IMR-90 (cell line): Measurements from ENCODE around the gene COG2. TPM values are rescaled to one million over a fixed set of nuclear protein-coding genes. Genes with fewer than 3 reads are reported as not detected.

ENCODE experiments used
- ATAC-seq: fragments of 200-7000 bp; cut with Tn5 transposase; 2 replicates; pipeline ENCODE4 v1.9.1; 2020; ENCODE audit warnings: low read depth, mild to moderate bottlenecking, moderate library complexity
- BruUV-seq: library from RNA; stranded (reverse); fragments of 400-500 nt; replicated peaks from 2 replicates; lab custom pipeline; 2021; lab: Mats Ljungman, UMichigan
- CTCF ChIA-PET: fragments of 300-600 bp; formaldehyde crosslinking; extraction: SDS; loops from one replicate; lab custom pipeline; 2021; ENCODE audit warnings: antibody characterized with exemption; lab: Yijun Ruan, JAX
- POLR2A ChIA-PET: fragments of 300-600 bp; sonication (Branson Sonifier 250); formaldehyde crosslinking; loops from one replicate; lab custom pipeline; 2022; ENCODE audit warnings: antibody characterized with exemption; ENCODE audit not compliant: unreplicated experiment; lab: Charles Lee
- DNase-seq: peaks from one replicate; pipeline ENCODE4 v3.0.0; 2013
- H2AFZ ChIP-seq: replicated peaks from 2 replicates; pipeline ENCODE3; 2013; ENCODE audit warnings: low read length, mild to moderate bottlenecking; ENCODE audit not compliant: poor library complexity
- H2AK5ac ChIP-seq: 2 replicates; pipeline ENCODE4 v1.6.1; 2013; ENCODE audit warnings: low read depth, low read length, inconsistent platforms
- H2AK9ac ChIP-seq: replicated peaks from 2 replicates; pipeline ENCODE3; 2013; ENCODE audit warnings: mild to moderate bottlenecking, low read depth, low read length, moderate library complexity; ENCODE audit not compliant: poor library complexity
- H2BK120ac ChIP-seq: 2 replicates; pipeline ENCODE4 v1.6.1; 2013; ENCODE audit warnings: low read depth, low read length, inconsistent platforms
- H2BK15ac ChIP-seq: 3 replicates; pipeline ENCODE4 v1.6.1; 2013; ENCODE audit warnings: low read depth, low read length, inconsistent platforms
- H2BK20ac ChIP-seq: 2 replicates; pipeline ENCODE4 v1.6.1; 2013; ENCODE audit warnings: low read depth, mild to moderate bottlenecking, inconsistent platforms, low read length, moderate library complexity
- H2BK5ac ChIP-seq: 2 replicates; pipeline ENCODE4 v1.6.1; 2013; ENCODE audit warnings: mild to moderate bottlenecking, low read depth, low read length, inconsistent platforms; ENCODE audit not compliant: poor library complexity, severe bottlenecking
- H3K14ac ChIP-seq: replicated peaks from 2 replicates; pipeline ENCODE4 v1.6.1; 2013; ENCODE audit warnings: low read depth, low read length, inconsistent platforms
- H3K18ac ChIP-seq: 2 replicates; pipeline ENCODE4 v1.6.1; 2013; ENCODE audit warnings: low read depth, low read length, control low read depth
- H3K23ac ChIP-seq: 2 replicates; pipeline ENCODE4 v1.6.1; 2013; ENCODE audit warnings: low read depth, low read length, inconsistent platforms
- H3K27ac ChIP-seq: 2 replicates; pipeline ENCODE4 v1.5.1; 2013; ENCODE audit warnings: mild to moderate bottlenecking, control low read depth, low read length; ENCODE audit not compliant: insufficient read depth
- H3K27me3 ChIP-seq: 2 replicates; pipeline ENCODE4 v1.6.1; 2013; ENCODE audit warnings: low read length; ENCODE audit not compliant: control insufficient read depth, insufficient read depth
- H3K36me3 ChIP-seq: 2 replicates; pipeline ENCODE4 v1.6.1; 2013; ENCODE audit warnings: low read length, mixed read lengths; ENCODE audit not compliant: control insufficient read depth, insufficient read depth
- H3K4ac ChIP-seq: 2 replicates; pipeline ENCODE4 v1.6.1; 2013; ENCODE audit warnings: low read depth, low read length, inconsistent platforms
- H3K4me1 ChIP-seq: 2 replicates; pipeline ENCODE4 v1.6.1; 2013; ENCODE audit warnings: low read length, mixed read lengths; ENCODE audit not compliant: control insufficient read depth, insufficient read depth
- H3K4me2 ChIP-seq: 2 replicates; pipeline ENCODE4 v1.6.1; 2013; ENCODE audit warnings: low read depth, mild to moderate bottlenecking, control low read depth, low read length, moderate library complexity
- H3K4me3 ChIP-seq: 2 replicates; pipeline ENCODE4 v1.5.1; 2013; ENCODE audit warnings: low read depth, mild to moderate bottlenecking, control low read depth, low read length, moderate library complexity; ENCODE audit not compliant: insufficient read depth
- H3K56ac ChIP-seq: 2 replicates; pipeline ENCODE4 v1.6.1; 2013; ENCODE audit warnings: low read length, inconsistent platforms; ENCODE audit not compliant: insufficient read depth; ENCODE audit errors: extremely low read depth
- H3K79me1 ChIP-seq, 2 experiments: 2 replicates each; pipeline ENCODE4 v1.6.1; 2013; ENCODE audit warnings: low read length in 2 of 2, inconsistent platforms in 1 of 2, low read depth in 1 of 2
- H3K9ac ChIP-seq: 2 replicates; pipeline ENCODE4 v1.6.1; 2013; ENCODE audit warnings: low read depth, low read length, control low read depth
- H3K9me1 ChIP-seq: 2 replicates; pipeline ENCODE4 v1.6.1; 2013; ENCODE audit warnings: low read length, inconsistent platforms; ENCODE audit not compliant: insufficient read depth
- H3K9me3 ChIP-seq: 2 replicates; pipeline ENCODE4 v1.6.1; 2013; ENCODE audit warnings: low read length; ENCODE audit not compliant: control insufficient read depth, insufficient read depth
- H4K20me1 ChIP-seq: 2 replicates; pipeline ENCODE4 v1.6.1; 2013; ENCODE audit warnings: low read length, inconsistent platforms; ENCODE audit not compliant: insufficient read depth
- H4K5ac ChIP-seq: 2 replicates; pipeline ENCODE4 v1.6.1; 2013; ENCODE audit warnings: mild to moderate bottlenecking, low read depth, low read length, control low read depth
- H4K8ac ChIP-seq, 2 experiments: 2 replicates each; pipeline ENCODE4 v1.6.1; 2013; ENCODE audit warnings: low read depth in 2 of 2, low read length in 2 of 2, control low read depth in 1 of 2, inconsistent platforms in 1 of 2
- H4K91ac ChIP-seq: 2 replicates; pipeline ENCODE4 v1.6.1; 2013; ENCODE audit warnings: low read depth, low read length, inconsistent platforms; ENCODE audit not compliant: insufficient read depth
- CEBPB ChIP-seq: IDR thresholded peaks from 2 replicates; pipeline ENCODE4 v1.6.1; 2012; ENCODE audit warnings: low read depth, low read length, improper control_type of control experiment
- CHD1 ChIP-seq: IDR thresholded peaks from 2 replicates; pipeline ENCODE4 v1.6.1; 2012; ENCODE audit warnings: low read depth, low read length, improper control_type of control experiment
- CTCF ChIP-seq: conservative IDR thresholded peaks from 2 replicates; pipeline ENCODE4 v1.5.1; 2012; ENCODE audit warnings: mild to moderate bottlenecking, low read depth, low read length, improper control_type of control experiment
- ELK1 ChIP-seq: fragments of 150-350 bp; IDR thresholded peaks from 2 replicates; pipeline ENCODE4 v1.6.1; 2016; ENCODE audit warnings: low read depth, mild to moderate bottlenecking, low read length, moderate library complexity, borderline replicate concordance
- MAFK ChIP-seq: IDR thresholded peaks from 2 replicates; pipeline ENCODE4 v1.6.1; 2012; ENCODE audit warnings: low read depth, low read length, improper control_type of control experiment
- RAD21 ChIP-seq: IDR thresholded peaks from 2 replicates; pipeline ENCODE4 v1.6.1; 2012; ENCODE audit warnings: low read length, improper control_type of control experiment
- dilution Hi-C: fragments of 300-500 bp; cut with HindIII; formaldehyde crosslinking; loops from one replicate; pipeline ENCODE4 v1.14.3; 2018; ENCODE audit warnings: low sequenced_read_pairs; ENCODE audit not compliant: unreplicated experiment
- in situ Hi-C: fragments of 300-500 bp; cut with MboI; formaldehyde crosslinking; loops from 3 replicates; pipeline ENCODE4 v1.14.3; 2019; ENCODE audit warnings: low sequenced_read_pairs, inconsistent platforms, mixed read lengths
- intact Hi-C: fragments of 100-400 bp; cut with micrococcal nuclease; formaldehyde crosslinking; loops from 2 replicates; pipeline ENCODE4 v1.10.0; 2022
- polyA plus RNA-seq, 3 experiments: library from polyadenylated mRNA; depleted of rRNA; stranded (reverse); fragments of >200 nt; gene quantifications; 2 replicates each; pipeline ENCODE4 v1.2.3, GENCODE V29; 2012; ENCODE audit warnings: low replicate concordance in 1 of 3
- total RNA-seq: library from RNA; depleted of rRNA; stranded (reverse); fragments of >200 nt; gene quantifications from 2 replicates; pipeline ENCODE4 v1.2.3, GENCODE V29; 2012

Gene COG2
- total and polyA plus RNA-seq, 2 of the 4 experiments (the other 2 are of a cell fraction): 9.1 to 16.7 TPM

GRCh38 chr1:230629511-230629910 is 12.8 kb upstream of the COG2 start:
- Histone ChIP-seq H3K4me3 (no peak overlapping the region), H2AK5ac (no peak overlapping the region), H3K79me1 (no peaks in the 10 kb centered on the region), H3K23ac (no peak overlapping the region), H2BK120ac (no peak overlapping the region), H3K9ac (no peak overlapping the region), H3K36me3 (no peaks in the 10 kb centered on the region), H3K9me3 (no peaks in the 10 kb centered on the region), H3K4me1 (no peaks in the 10 kb centered on the region), H2BK5ac (no peak overlapping the region), H4K20me1 (no peaks in the 10 kb centered on the region), H3K27me3 (peaks cover 2% of the 10 kb centered on the region; the same call in 1 of the 2 replicates), H3K56ac (no peak overlapping the region), H3K18ac (no peak overlapping the region), H3K14ac (no peak overlapping the region), H4K5ac (no peak overlapping the region), H2BK15ac (no peak overlapping the region), H2BK20ac (no peak overlapping the region), H2AK9ac (no peak overlapping the region), H4K8ac (no peak overlapping the region), H3K4ac (no peak overlapping the region), H2AFZ (no peak overlapping the region), H4K91ac (no peak overlapping the region), H3K4me2 (no peak overlapping the region), H3K9me1 (no peaks in the 10 kb centered on the region), H3K27ac (no peak overlapping the region)
- dilution Hi-C loops (no loop called here), in situ Hi-C loops (no loop called here), intact Hi-C loops (no loop called here)
- BruUV-seq: no TSS peak
- ChIA-PET CTCF (no interaction called here), POLR2A (no interaction called here)
- DNase-seq (no peak), ATAC-seq (no peak)
- TF ChIP-seq CHD1 (no peak), ELK1 (no peak), RAD21 (no peak), CEBPB (no peak), CTCF (no peak), MAFK (no peak)
